NCI-H526 (cell line): Measurements from ENCODE around the gene MCM7.

Source experiments
- DNase-seq, 2 experiments: peaks; one replicate each; lab custom pipeline; 2025; lab: John Stamatoyannopoulos, UW

MCM7 gene

DNA sequence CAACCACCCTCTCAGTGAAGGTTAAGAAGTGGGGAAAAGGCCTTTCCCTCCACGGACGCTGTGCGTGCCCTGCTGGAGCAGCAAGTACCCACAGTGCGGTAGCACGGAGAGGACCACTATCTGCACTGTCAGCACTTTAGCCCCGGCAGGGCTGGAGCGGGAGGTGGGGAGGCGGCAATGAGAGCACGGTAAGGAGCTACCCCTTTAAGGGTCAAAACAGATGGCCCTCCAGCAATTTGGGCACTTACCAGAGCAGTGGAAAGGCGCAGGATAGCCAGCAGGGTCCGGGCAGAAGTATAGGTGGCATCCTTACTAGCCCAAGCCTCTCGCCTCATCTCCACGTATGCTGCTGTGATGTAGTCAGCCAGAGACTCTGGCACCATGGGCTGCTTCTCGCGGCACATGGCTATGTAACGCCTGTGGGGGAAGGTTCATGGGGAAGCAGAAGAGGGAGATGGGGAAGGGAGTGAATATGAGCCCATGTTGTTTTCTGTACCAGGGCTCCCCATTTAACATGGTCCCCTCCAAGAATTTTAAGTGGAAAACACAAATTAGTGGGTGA is 7.2 kb downstream of the MCM7 start:
- no peak for DNase-seq

- no peak for DNase-seq
Observed at GRCh38 chr7:100093498-100093897, 7.7 kb downstream of the MCM7 start.

DNA sequence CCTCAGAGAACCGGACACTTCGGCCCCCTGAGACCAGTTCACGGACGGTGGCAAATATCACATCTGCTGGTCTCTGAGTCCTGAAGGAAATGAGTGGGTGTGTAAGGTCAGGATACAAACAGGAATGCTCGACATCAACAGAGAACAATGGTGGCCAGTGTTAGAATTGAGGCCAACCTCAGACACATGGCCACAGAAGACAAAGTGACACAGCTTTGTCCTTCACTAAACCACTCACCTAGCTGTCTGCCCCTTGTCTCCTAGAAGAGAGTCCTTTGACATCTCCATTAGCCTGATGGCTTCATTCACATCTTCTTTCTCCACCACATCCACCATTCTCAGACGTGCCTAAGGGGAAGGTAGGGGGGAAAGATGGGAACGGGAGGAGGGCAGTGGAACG is 8.1 kb downstream of the MCM7 start:
- DNase-seq = no peak

DNA sequence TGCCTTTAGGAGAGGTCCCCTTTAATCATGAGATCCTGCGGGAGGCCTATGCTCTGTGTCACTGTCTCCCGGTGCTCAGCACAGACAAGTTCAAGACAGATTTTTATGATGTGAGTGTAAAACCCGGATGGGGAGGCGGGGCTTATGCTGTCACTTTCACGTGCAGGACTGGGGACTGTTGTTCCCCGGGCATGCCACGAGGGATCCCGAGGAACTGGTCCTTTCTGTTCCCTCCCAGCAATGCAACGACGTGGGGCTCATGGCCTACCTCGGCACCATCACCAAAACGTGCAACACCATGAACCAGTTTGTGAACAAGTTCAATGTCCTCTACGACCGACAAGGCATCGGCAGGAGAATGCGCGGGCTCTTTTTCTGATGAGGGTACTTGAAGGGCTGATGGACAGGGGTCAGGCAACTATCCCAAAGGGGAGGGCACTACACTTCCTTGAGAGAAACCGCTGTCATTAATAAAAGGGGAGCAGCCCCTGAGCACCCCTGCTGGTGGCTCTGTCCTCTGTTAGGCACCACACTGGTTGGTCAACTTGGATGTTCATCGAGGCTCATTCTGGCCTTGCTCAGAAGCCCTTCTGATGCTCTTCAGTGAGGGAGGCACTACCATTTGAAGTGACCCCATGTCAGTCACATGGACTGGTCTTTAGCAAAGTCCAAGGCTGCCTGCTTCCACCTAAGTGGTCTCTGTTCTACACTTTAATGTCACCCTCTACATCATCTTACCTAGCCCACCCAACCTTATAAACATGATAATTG is 9.6 kb downstream of the MCM7 start:
- DNase-seq = peak; percentile 33 to 58

DNA sequence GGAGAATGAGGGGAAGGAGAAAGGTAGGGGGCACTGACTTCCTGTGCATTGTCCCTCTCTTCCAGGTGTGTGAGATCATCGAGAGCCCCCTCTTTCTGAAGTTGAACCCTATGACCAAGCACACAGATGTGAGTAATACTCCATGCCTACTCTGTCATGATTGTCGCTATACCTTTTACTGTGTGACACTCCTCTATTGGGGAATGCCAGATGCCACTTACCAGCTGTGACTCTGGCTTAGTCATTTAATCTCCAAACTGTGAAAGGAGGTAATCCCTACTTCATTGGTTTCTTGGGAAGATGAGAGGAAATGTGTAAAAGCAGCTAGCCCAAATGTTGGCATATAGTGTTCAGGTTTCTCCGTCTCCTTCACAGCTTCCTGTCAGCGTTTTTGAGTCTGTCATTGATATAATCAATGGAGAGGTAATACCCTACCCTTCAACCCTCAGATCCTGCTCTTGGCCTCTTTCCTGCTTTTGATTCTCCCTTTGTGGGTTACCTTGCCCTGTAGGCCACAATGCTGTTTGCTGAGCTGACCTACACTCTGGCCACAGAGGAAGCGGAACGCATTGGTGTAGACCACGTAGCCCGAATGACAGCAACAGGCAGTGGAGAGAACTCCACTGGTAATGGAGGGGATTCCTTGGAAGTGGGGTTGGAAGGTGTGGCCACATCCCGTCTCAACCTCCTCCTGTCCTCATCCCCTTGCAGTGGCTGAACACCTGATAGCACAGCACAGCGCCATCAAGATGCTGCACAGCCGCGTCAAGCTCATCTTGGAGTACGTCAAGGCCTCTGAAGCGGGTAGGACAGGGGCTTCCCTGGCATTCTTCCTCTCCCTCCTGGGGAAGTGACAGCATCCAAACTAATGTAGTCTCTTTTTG is 10.4 kb downstream of the MCM7 start:
- peak in 1 of 2 experiments; percentile 44 for DNase-seq

GRCh38 chr7:100089458-100090196 is 11.6 kb downstream of the MCM7 start:
- DNase-seq = no peak

- peak; percentile 45 to 91 for DNase-seq
Observed at GRCh38 chr7:100088621-100089457, 12.4 kb downstream of the MCM7 start, which contains the start of gene COPS6. TSS of gene COPS6 (plus strand) at chr7:100088969. CDS start at chr7:100088991, 22 bp downstream.

- DNase-seq = no peak
Observed at GRCh38 chr7:100088095-100088620, 13.0 kb downstream of the MCM7 start.

GRCh38 chr7:100087055-100087750 is 14.0 kb downstream of the MCM7 start:
- no peak for DNase-seq

- DNase-seq = no peak
Observed at GRCh38 chr7:100085515-100085914, 15.7 kb downstream of the MCM7 start.

DNA sequence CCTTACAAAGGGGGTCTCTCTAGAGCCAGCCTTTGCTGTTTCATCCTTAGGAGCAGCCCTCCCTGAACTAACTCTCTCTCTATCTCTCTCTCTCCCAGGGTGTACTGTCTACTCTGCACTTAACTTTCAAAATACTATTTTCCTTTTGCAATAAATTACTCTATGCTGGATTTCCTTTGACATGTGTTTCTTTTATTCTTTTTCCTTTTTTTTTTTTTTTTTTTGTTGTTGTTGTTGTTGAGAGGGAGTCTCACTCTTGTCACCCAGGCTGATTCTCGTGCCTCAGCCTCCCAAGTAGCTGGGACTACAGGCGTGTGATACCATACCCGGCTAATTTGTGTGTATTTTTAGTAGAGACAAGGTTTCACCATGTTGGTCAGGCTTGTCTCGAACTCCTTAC is 18.2 kb downstream of the MCM7 start:
- no peak for DNase-seq

DNA sequence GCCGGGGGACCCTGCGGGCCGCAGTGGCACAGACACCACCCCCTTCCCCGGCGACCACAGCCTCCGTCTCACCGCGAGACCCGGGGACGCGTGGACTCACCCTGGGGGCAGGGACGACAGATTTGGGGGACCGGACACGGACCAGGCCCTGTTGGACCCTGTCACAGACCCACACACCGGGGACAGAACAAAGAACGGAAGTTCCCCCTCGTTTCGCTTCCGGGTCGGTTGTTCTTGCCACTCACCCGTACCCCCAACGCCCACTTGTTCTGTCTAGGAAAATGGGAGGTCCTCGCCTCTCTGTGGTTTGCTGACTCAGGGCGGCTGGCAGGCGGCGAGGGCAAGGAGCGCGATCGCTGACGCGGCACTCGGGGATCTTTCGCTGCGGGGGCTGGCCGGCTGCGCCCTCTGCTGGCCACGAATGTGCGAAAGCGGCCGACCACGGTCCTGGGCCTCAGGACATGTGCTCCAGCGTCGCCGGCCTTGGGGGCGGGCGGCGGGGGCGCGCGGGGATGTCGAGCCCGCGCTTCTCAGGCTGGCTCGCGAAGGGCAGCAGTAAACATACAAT is 19.6 kb downstream of the MCM7 start, which contains the start of gene ZNF3:
Gene ZNF3, minus strand, starts transcription at position 189 of the 568 bp plus-strand sequence. CDS start 4,366 bp downstream, outside the sequence.
- DNase-seq = peak; percentile 98 to 99

DNA sequence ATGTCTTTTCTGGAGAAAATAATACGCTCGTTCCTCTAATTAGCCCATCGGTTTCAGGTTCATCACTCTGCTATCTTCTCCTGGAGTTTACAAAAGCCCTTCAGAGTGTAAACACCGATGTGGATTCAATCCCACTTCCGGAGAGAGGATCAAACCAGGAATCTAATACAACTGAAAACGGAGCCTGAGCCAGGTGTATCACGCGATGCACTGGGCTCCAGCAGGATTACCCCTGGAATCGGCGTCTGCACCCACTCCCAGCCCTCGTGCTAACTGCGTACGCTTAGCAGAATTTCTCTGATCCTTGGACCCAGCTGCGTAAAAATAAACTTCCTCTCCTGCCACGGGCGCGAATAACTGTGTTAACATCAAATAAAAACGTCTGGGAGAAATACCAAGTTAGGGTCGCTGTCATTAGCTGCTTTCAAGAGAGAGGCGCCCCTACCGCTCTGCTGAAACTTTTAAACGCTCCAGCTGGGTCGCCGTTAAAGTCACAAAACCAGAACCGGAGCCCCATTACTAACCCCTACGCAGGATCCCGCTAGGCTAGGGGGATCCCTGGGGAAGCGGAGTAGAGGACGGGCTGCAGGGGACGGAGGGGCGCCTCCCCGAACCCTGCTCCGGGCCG is 20.2 kb downstream of the MCM7 start:
- peak; percentile 16 to 43 for DNase-seq

GRCh38 chr7:100079024-100079560 is 22.1 kb downstream of the MCM7 start:
- DNase-seq = no peak

DNA sequence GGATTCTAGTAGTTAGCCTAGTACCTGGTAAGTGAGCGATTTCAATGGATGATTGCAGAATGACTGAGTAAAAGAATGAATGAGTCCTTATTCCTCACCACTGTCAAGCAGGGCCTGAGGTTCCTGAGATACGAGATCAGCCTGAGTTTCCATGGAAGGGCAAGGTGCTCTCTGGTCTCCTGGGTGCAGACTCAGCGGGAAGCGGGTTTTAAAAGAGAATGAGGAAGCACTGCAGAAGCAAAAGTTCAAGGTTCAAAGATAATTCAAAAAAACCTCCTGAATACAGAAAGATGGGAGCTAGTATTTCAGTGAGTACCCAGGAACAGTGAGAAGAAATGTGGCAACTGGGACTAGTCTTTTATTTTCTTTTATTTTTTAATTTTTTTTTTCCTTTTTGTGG is 24.0 kb downstream of the MCM7 start:
- no peak for DNase-seq

GRCh38 chr7:100075418-100075817 is 25.8 kb downstream of the MCM7 start:
- DNase-seq = no peak

DNA sequence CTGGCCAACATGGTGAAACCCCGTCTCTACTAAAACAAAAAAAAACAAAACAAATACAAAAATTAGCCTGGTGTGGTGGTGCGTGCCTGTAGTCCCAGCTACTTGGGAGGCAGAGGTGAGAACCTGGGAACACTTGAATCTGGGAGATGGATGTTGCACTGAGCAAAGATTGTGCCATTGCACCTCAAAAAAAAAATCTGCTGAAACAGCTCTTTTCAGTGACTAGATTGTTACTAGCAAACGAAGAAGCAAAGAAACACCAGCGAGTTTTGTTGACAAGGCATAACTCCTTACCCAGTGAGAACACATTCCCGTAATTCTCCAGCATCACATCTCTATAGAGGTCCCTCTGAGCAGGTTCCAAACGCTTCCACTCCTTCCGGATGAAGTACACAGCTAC is 26.4 kb downstream of the MCM7 start:
- DNase-seq = no peak

- no peak for DNase-seq
Observed at GRCh38 chr7:100072462-100072861, 28.7 kb downstream of the MCM7 start.
